K562 (cell line): ENCODE results near the gene KCNH2. TPM values are rescaled to one million over a fixed set of nuclear protein-coding genes. Genes with fewer than 3 reads are reported as not detected.
A peak's percentile ranks its signal among the peaks of the same experiment; 100 is the strongest.

ENCODE experiments used
- ASH1L ChIP-seq: fragments of 450-650 bp; IDR thresholded peaks from 2 replicates; pipeline ENCODE4 v1.6.1; 2018; ENCODE audit warnings: borderline replicate concordance, mild to moderate bottlenecking, low read depth; ENCODE audit not compliant: partially characterized antibody
- BACH1 ChIP-seq: fragments of 200-800 bp; sonication (Bioruptor generic); IDR thresholded peaks from 2 replicates; pipeline ENCODE4 v1.6.1; 2016; ENCODE audit warnings: missing genetic modification characterization, missing compliant biosample characterization
- CCNT2 ChIP-seq: IDR thresholded peaks from 2 replicates; pipeline ENCODE4 v1.6.1; 2011; ENCODE audit warnings: borderline replicate concordance, low read depth, mild to moderate bottlenecking, moderate library complexity, mixed read lengths, low read length; ENCODE audit not compliant: insufficient read length; ENCODE audit errors: extremely low read depth
- COPS2 ChIP-seq: fragments of 450-650 bp; conservative IDR thresholded peaks from 2 replicates; pipeline ENCODE4 v1.6.1; 2016; ENCODE audit warnings: mild to moderate bottlenecking, moderate library complexity
- DNMT1 ChIP-seq: fragments of 450-650 bp; IDR thresholded peaks from 2 replicates; pipeline ENCODE4 v1.6.1; 2016; ENCODE audit warnings: antibody characterized with exemption, mild to moderate bottlenecking
- HDGF ChIP-seq: fragments of 450-650 bp; IDR thresholded peaks from 2 replicates; pipeline ENCODE4 v1.6.1; 2016
- MAX ChIP-seq: sonication (generic); formaldehyde crosslinking; IDR thresholded peaks from 2 replicates; pipeline ENCODE4 v1.9.0; 2022; ENCODE audit warnings: mild to moderate bottlenecking, missing genetic modification reagents
- MYC ChIP-seq, 2 experiments: fragments of 250-450 bp in 1 of 2; sonication (Bioruptor Pico) in 1 of 2; IDR thresholded peaks; 2 replicates each; pipeline versions ENCODE4 v1.5.1 to v1.6.1; 2012 to 2021; ENCODE audit warnings: low read depth in 2 of 2, borderline replicate concordance in 1 of 2, improper control_type of control experiment in 1 of 2, low read length in 1 of 2, mild to moderate bottlenecking in 1 of 2, moderate library complexity in 1 of 2
- PATZ1 ChIP-seq: fragments of 250-450 bp; sonication (Bioruptor Pico); IDR thresholded peaks from 2 replicates; pipeline ENCODE4 v1.5.0; 2020; ENCODE audit warnings: mild to moderate bottlenecking, borderline replicate concordance
- SOX6 ChIP-seq: fragments of 450-650 bp; IDR thresholded peaks from 2 replicates; pipeline ENCODE4 v1.6.1; 2014; ENCODE audit warnings: mild to moderate bottlenecking
- SRSF1 ChIP-seq: fragments of 200-400 bp; formaldehyde crosslinking; IDR thresholded peaks from 2 replicates; pipeline ENCODE4 v1.6.1; 2017; ENCODE audit warnings: mild to moderate bottlenecking, low read depth, low read length, moderate library complexity
- TCF7L2 ChIP-seq: fragments of 150-350 bp; IDR thresholded peaks from 2 replicates; pipeline ENCODE4 v1.6.1; 2016; ENCODE audit warnings: low read depth, mild to moderate bottlenecking, low read length, moderate library complexity
- WHSC1 ChIP-seq: IDR thresholded peaks from one replicate; pipeline ENCODE4 v1.6.1; 2012; ENCODE audit warnings: low read length, control low read depth, inconsistent platforms
- ZBTB11 ChIP-seq, 3 experiments: fragments of 200-800 bp in 1 of 3; fragments of 250-450 bp in 1 of 3; fragments of 450-650 bp in 1 of 3; sonication (Bioruptor Pico) in 1 of 3; sonication (Bioruptor generic) in 1 of 3; formaldehyde crosslinking in 1 of 3; IDR thresholded peaks; 2 replicates each; pipeline versions ENCODE4 v1.6.1 to v1.8.0; 2016 to 2022; ENCODE audit warnings: mild to moderate bottlenecking in 2 of 3, missing genetic modification characterization in 2 of 3, missing compliant biosample characterization in 1 of 3, moderate library complexity in 1 of 3
- ZNF41 ChIP-seq: fragments of 250-450 bp; sonication (Bioruptor Pico); conservative IDR thresholded peaks from 2 replicates; pipeline ENCODE4 v1.4.0; 2020; ENCODE audit warnings: mild to moderate bottlenecking
- polyA plus RNA-seq, 8 experiments: library from polyadenylated mRNA; depleted of rRNA in 4 of 8; stranded (reverse) in 5 of 8; unstranded in 3 of 8; fragments of >200 nt; fragmentation: Nextera tagmentation in 2 of 8; fragmentation: Illumina TruSeq in 1 of 8; extraction: Ambion mirVana in 2 of 8; extraction: Trizol in 1 of 8; gene quantifications; 2 replicates each; pipeline versions ENCODE4 v1.2.1 to v1.2.3, GENCODE V29; 2011 to 2014; ENCODE audit warnings: inconsistent platforms in 1 of 8, missing spikeins in 1 of 8
- total RNA-seq, 7 experiments: library from RNA; depleted of rRNA in 6 of 7; stranded (reverse); fragments of >200 nt in 6 of 7; fragmentation: Illumina TruSeq in 2 of 7; extraction: Trizol in 2 of 7; gene quantifications; 2 replicates each; pipeline versions ENCODE4 v1.2.1 to v1.2.3, GENCODE V29; 2011 to 2021; ENCODE audit warnings: low replicate concordance in 1 of 7

KCNH2 gene
- total and polyA plus RNA-seq, 9 of the 15 experiments (the other 6 are each of a cell fraction or from before 2014, with no cell fraction given), result 18.1 to 368 (median 218) TPM

DNA sequence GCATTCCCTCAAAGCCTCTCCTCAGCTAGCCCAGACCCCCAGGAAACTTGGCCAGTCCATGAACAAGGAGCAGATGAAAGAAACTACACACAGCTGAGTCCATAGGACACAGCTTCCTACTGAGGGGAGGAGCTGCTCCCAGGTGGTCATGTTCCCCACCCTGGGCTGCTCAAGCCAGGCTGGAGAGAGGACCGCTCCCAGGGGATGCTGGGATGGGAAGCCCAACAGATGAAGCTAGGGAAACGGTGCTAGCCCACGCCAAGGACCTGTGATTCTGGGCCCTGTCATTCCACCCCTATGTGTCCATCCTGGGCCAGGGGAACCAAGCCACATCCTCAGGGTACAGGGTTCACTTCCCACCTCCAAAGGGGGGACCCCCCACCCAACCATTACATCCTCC lies 19.0 kb downstream of the KCNH2 start (continued):
- TF ChIP-seq MYC (IDR thresholded peaks at IDR 0.05; ENCODE audit: low read depth, low read length) (peak; percentile 6; the same call in 1 of the 2 replicates), MYC (CRISPR knock-in tag; IDR thresholded peaks at IDR 0.05; ENCODE audit: borderline replicate concordance, low read depth) (no peak), DNMT1 (no peak), MAX (CRISPR knock-in tag) (no peak), ZNF41 (CRISPR knock-in tag) (no peak; the same call in 1 of the 2 replicates), BACH1 (tag) (no peak), SRSF1 (no peak), SOX6 (no peak), COPS2 (no peak), ZBTB11 (CRISPR knock-in tag; IDR thresholded peaks at IDR 0.05) (no peak), CCNT2 (no peak), HDGF (no peak), ASH1L (no peak), TCF7L2 (no peak), WHSC1 (peak; percentile 56), PATZ1 (CRISPR knock-in tag) (no peak)
